Measurements from ENCODE around the gene PRKAG2. TPM values are rescaled to one million over a fixed set of nuclear protein-coding genes. Genes with fewer than 3 reads are reported as not detected.

The PRKAG2 gene
- polyA plus RNA-seq, 3 donors, result 29.2 to 59.8 (median 30.9) TPM

GRCh38 chr7:151903249-151904032, 26.5 kb upstream of the PRKAG2 start:
- Mint-ChIP-seq H3K36me3 (no peaks in the 10 kb centered on the region), H3K27ac (no peak overlapping the region), H3K27me3 (ENCODE audit: low read depth in 3 of 3) (peaks cover 15 to 22% (median 20%) of the 10 kb centered on the region in 3 donors), H3K4me1 (peaks cover 8% of the 10 kb centered on the region), H3K4me3 (no peak overlapping the region), H3K9me3 (peaks cover 0 to 5% (median 0%) of the 10 kb centered on the region in 7 donors)
- H3K9me3 ChIP-seq (replicated peaks in 1 of 2; ENCODE audit: control insufficient read depth in 1 of 2, insufficient read depth in 1 of 2, low read length in 2 of 2), result no peaks in the 10 kb centered on the region
- H3K4me3 ChIP-seq (replicated peaks in 1 of 3; ENCODE audit: low read depth in 2 of 3, low read length in 3 of 3), result no peak overlapping the region
- no peak overlapping the region for H3K9ac ChIP-seq (ENCODE audit: insufficient read depth, low read length, poor library complexity, severe bottlenecking)
- H3K4me1 ChIP-seq (ENCODE audit: control insufficient read depth in 1 of 2, insufficient read depth in 2 of 2, low read length in 2 of 2), result peaks cover 0 to 3% of the 10 kb centered on the region in 2 donors
- WGBS (ENCODE audit: insufficient coverage), result 100% methylated on average over 5 of the region's 9 CpGs
- H2AFZ ChIP-seq (ENCODE audit: insufficient read depth, low read depth, low read length, poor library complexity, severe bottlenecking), result no peak overlapping the region
- H3K27ac ChIP-seq (ENCODE audit: low read depth in 1 of 2, low read length in 2 of 2), result no peak overlapping the region
- intact Hi-C loops (cut with micrococcal nuclease), result no loop called here
- H3K36me3 ChIP-seq (replicated peaks in 1 of 2; ENCODE audit: control insufficient read depth in 1 of 2, insufficient read depth in 2 of 2, low read length in 2 of 2), result no peaks in the 10 kb centered on the region
- H4K20me1 ChIP-seq (ENCODE audit: insufficient read depth, low read length), result no peaks in the 10 kb centered on the region
- no peaks in the 10 kb centered on the region for H3K79me2 ChIP-seq (ENCODE audit: insufficient read depth, low read length)
- no peak for TF ChIP-seq CTCF (IDR thresholded peaks at IDR 0.05)
- no peaks in the 10 kb centered on the region for H3K27me3 ChIP-seq (ENCODE audit: control insufficient read depth in 2 of 2, insufficient read depth in 2 of 2, low read length in 2 of 2)
- no peak for DNase-seq
- H3K4me2 ChIP-seq (replicated peaks; ENCODE audit: extremely low read depth, low read length, poor library complexity, severe bottlenecking), result no peak overlapping the region

- Histone ChIP-seq H4K20me1 (ENCODE audit: insufficient read depth, low read length) (no peaks in the 10 kb centered on the region), H3K9ac (ENCODE audit: insufficient read depth, low read length, poor library complexity, severe bottlenecking) (no peak overlapping the region), H3K4me2 (replicated peaks; ENCODE audit: extremely low read depth, low read length, poor library complexity, severe bottlenecking) (no peak overlapping the region), H3K4me3 (replicated peaks in 1 of 3; ENCODE audit: low read depth in 2 of 3, low read length in 3 of 3) (no peak overlapping the region), H3K27me3 (ENCODE audit: control insufficient read depth in 2 of 2, insufficient read depth in 2 of 2, low read length in 2 of 2) (no peaks in the 10 kb centered on the region), H3K9me3 (replicated peaks in 1 of 2; ENCODE audit: control insufficient read depth in 1 of 2, insufficient read depth in 1 of 2, low read length in 2 of 2) (no peaks in the 10 kb centered on the region), H3K27ac (ENCODE audit: low read depth in 1 of 2, low read length in 2 of 2) (no peak overlapping the region), H2AFZ (ENCODE audit: insufficient read depth, low read depth, low read length, poor library complexity, severe bottlenecking) (no peak overlapping the region), H3K79me2 (ENCODE audit: insufficient read depth, low read length) (no peaks in the 10 kb centered on the region), H3K4me1 (ENCODE audit: control insufficient read depth in 1 of 2, insufficient read depth in 2 of 2, low read length in 2 of 2) (peaks cover 0 to 3% of the 10 kb centered on the region in 2 donors), H3K36me3 (replicated peaks in 1 of 2; ENCODE audit: control insufficient read depth in 1 of 2, insufficient read depth in 2 of 2, low read length in 2 of 2) (no peaks in the 10 kb centered on the region)
- intact Hi-C loops (cut with micrococcal nuclease), result no loop called here
- Mint-ChIP-seq H3K9me3 (peaks cover 0 to 5% (median 0%) of the 10 kb centered on the region in 7 donors), H3K4me1 (peaks cover 8% of the 10 kb centered on the region), H3K36me3 (no peaks in the 10 kb centered on the region), H3K27me3 (ENCODE audit: low read depth in 3 of 3) (peaks cover 13 to 24% (median 20%) of the 10 kb centered on the region in 3 donors), H3K27ac (no peak overlapping the region), H3K4me3 (no peak overlapping the region)
- no peak for TF ChIP-seq CTCF (IDR thresholded peaks at IDR 0.05)
- DNase-seq, result no peak
- 97% methylated on average over 13 of the region's 17 CpGs for WGBS (ENCODE audit: insufficient coverage)
Observed at GRCh38 chr7:151902311-151902710, 25.4 kb upstream of the PRKAG2 start.
